NCI-H69 (cell line): ENCODE results near the gene ROR1.

Source experiments
- DNase-seq: peaks from one replicate; lab custom pipeline; 2025; lab: John Stamatoyannopoulos, UW

The ROR1 gene

GRCh38 chr1:63909526-63909925 is 135.7 kb downstream of the ROR1 start:
- no peak for DNase-seq

- DNase-seq, result no peak
These were observed 137.2 kb downstream of the ROR1 start for GRCh38 chr1:63911049-63911448.

GRCh38 chr1:63912643-63913042 is 138.8 kb downstream of the ROR1 start:
- DNase-seq, result no peak

- DNase-seq, result peak; percentile 20
These were observed 139.7 kb downstream of the ROR1 start for GRCh38 chr1:63913533-63913932.

GRCh38 chr1:63914241-63914640 is 140.4 kb downstream of the ROR1 start:
- peak; percentile 42 for DNase-seq

GRCh38 chr1:63914706-63915105 is 140.9 kb downstream of the ROR1 start:
- DNase-seq, result peak; percentile 55

GRCh38 chr1:63915121-63915520 is 141.3 kb downstream of the ROR1 start:
- peak; percentile 59 for DNase-seq

- peak; percentile 90 for DNase-seq
These were observed 142.9 kb downstream of the ROR1 start for GRCh38 chr1:63916485-63917360.

GRCh38 chr1:63917571-63918417 is 144.0 kb downstream of the ROR1 start:
- peak; percentile 53 for DNase-seq

GRCh38 chr1:63918418-63918945 is 144.7 kb downstream of the ROR1 start:
- DNase-seq, result no peak

GRCh38 chr1:63920154-63921117 is 146.6 kb downstream of the ROR1 start:
- peak; percentile 4 for DNase-seq

- DNase-seq, result no peak
These were observed 147.5 kb downstream of the ROR1 start for GRCh38 chr1:63921359-63921758.

GRCh38 chr1:63921802-63922201 is 148.0 kb downstream of the ROR1 start:
- no peak for DNase-seq

- no peak for DNase-seq
These were observed 149.0 kb downstream of the ROR1 start for GRCh38 chr1:63922848-63923247.

- no peak for DNase-seq
These were observed 149.5 kb downstream of the ROR1 start for GRCh38 chr1:63923302-63923701.

GRCh38 chr1:63924600-63924999 is 150.8 kb downstream of the ROR1 start:
- DNase-seq, result no peak

GRCh38 chr1:63928186-63929105 is 154.6 kb downstream of the ROR1 start:
- peak; percentile 19 for DNase-seq

- no peak for DNase-seq
These were observed 155.3 kb downstream of the ROR1 start for GRCh38 chr1:63929106-63929478.

- DNase-seq, result no peak
These were observed 157.7 kb downstream of the ROR1 start for GRCh38 chr1:63931468-63931867.

GRCh38 chr1:63934697-63935096 is 160.9 kb downstream of the ROR1 start:
- no peak for DNase-seq
